ENCODE data around the gene PAK5.

DNA sequence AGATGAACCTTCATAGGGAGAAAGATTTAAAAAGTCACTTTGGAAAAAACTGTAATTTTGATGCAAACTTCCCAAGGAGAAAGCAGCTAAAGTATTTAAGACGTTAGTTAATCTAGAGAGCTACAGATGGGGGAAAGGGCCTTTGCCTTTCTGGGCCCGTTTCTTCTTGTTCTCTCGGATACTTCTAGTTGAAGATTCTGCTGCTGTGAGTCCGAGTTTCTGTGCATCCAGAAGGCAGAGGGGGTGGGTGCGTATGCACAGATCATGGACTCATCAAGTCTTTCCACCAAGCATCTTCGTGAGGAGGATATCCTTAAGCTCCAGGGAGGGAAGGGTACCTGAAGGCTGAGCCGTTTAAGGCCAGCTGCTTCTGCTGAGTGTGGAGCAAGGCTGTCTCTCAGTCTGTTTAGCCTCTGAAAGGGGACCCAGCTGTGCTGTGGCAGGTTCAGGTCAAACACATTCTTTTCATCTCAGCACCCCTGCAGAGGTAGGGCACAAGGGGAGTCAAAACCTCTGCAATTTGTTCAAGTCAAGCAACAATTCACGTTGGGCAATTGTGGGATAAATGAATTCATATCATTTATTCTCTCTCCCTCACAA lies 320.2 kb downstream of the PAK5 start:
- TF ChIP-seq POLR2AphosphoS5 (IDR thresholded peaks at IDR 0.05; ENCODE audit: low read depth, low read length), result no peak
- TF ChIP-seq, protein P1, sequence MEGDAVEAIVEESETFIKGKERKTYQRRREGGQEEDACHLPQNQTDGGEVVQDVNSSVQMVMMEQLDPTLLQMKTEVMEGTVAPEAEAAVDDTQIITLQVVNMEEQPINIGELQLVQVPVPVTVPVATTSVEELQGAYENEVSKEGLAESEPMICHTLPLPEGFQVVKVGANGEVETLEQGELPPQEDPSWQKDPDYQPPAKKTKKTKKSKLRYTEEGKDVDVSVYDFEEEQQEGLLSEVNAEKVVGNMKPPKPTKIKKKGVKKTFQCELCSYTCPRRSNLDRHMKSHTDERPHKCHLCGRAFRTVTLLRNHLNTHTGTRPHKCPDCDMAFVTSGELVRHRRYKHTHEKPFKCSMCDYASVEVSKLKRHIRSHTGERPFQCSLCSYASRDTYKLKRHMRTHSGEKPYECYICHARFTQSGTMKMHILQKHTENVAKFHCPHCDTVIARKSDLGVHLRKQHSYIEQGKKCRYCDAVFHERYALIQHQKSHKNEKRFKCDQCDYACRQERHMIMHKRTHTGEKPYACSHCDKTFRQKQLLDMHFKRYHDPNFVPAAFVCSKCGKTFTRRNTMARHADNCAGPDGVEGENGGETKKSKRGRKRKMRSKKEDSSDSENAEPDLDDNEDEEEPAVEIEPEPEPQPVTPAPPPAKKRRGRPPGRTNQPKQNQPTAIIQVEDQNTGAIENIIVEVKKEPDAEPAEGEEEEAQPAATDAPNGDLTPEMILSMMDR (IDR thresholded peaks at IDR 0.05), result no peak
- TF ChIP-seq, protein P2, sequence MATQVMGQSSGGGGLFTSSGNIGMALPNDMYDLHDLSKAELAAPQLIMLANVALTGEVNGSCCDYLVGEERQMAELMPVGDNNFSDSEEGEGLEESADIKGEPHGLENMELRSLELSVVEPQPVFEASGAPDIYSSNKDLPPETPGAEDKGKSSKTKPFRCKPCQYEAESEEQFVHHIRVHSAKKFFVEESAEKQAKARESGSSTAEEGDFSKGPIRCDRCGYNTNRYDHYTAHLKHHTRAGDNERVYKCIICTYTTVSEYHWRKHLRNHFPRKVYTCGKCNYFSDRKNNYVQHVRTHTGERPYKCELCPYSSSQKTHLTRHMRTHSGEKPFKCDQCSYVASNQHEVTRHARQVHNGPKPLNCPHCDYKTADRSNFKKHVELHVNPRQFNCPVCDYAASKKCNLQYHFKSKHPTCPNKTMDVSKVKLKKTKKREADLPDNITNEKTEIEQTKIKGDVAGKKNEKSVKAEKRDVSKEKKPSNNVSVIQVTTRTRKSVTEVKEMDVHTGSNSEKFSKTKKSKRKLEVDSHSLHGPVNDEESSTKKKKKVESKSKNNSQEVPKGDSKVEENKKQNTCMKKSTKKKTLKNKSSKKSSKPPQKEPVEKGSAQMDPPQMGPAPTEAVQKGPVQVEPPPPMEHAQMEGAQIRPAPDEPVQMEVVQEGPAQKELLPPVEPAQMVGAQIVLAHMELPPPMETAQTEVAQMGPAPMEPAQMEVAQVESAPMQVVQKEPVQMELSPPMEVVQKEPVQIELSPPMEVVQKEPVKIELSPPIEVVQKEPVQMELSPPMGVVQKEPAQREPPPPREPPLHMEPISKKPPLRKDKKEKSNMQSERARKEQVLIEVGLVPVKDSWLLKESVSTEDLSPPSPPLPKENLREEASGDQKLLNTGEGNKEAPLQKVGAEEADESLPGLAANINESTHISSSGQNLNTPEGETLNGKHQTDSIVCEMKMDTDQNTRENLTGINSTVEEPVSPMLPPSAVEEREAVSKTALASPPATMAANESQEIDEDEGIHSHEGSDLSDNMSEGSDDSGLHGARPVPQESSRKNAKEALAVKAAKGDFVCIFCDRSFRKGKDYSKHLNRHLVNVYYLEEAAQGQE (IDR thresholded peaks at IDR 0.05; ENCODE audit: insufficient read depth in 1 of 2, low read depth in 2 of 2, low read length in 1 of 2), result no peak

Data from Panc1 (cell line).